Measurements from ENCODE around the gene PIP5K1B. TPM values are rescaled to one million over a fixed set of nuclear protein-coding genes. Genes with fewer than 3 reads are reported as not detected.
A peak's percentile ranks its signal among the peaks of the same experiment; 100 is the strongest.

Gene PIP5K1B
- total RNA-seq, 6 donors from 2014 or later, result 22.4 to 76.8 (median 47.2) TPM

DNA sequence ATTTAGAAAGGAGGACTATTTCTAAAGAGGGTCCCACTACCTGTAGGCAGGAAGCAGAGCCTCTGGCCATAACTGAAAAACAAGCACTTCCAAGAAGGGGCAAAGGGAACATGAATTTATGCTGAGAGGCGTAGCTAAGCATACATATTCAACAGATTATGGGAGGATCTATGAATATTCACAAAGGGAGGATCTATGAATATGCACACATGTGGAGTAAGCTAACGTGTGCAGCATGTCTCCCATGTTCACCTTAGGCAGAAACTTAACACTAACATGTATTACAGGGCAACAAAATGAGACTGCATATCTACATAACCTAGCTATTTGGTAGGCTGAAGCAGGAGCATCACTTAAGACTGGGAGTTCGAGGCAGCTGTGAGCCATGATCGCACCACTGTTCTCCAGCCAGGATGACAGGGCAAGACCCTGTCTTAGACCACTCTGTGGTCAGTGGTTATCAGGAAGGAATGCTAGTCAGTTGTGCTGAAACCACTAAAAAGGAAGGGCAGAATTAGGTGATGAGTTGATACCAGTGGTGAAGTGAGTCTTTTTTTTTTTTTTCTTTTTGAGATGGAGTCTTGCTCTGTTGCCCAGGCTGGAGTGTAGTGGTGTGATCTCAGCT, 351.3 kb downstream of the PIP5K1B start:
- H3K9me3 ChIP-seq, result no peaks in the 10 kb centered on the region
- 92 to 97% methylated on average over 4 of the region's 4 CpGs for WGBS, 2 donors

DNA sequence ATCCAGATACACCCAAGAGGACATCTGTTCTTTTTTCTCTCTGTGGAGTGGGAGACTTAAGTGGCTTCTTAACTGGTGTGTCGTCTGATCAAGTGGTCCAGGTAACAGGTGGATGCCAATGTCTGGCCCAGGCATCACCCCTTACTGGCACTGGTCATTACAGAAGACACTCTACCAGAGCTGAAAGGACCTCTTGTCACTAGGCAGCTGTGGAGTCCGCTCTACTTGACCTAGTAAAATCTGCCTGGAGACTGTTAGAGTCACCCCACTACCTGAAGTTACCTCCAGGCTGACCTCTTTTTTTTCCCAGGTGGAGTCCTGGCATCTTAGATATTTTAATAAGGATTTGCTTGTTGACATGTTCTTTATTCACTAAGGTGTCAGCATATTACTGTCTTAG, 353.1 kb downstream of the PIP5K1B start:
- Histone ChIP-seq H3K4me3 (no peak overlapping the region), H3K9me3 (no peaks in the 10 kb centered on the region), H3K4me1 (peaks cover 0 to 15% (median 8%) of the 10 kb centered on the region in 4 donors), H3K27ac (no peak overlapping the region), H3K27me3 (no peaks in the 10 kb centered on the region), H3K36me3 (peaks cover 0 to 4% (median 0%) of the 10 kb centered on the region in 4 donors)
- ATAC-seq (ENCODE audit: low FRiP score in 2 of 2) (peak in 1 of 2 donors; percentile 29), DNase-seq (peak in 1 of 2 donors; percentile 33)
- TF ChIP-seq, protein P1, sequence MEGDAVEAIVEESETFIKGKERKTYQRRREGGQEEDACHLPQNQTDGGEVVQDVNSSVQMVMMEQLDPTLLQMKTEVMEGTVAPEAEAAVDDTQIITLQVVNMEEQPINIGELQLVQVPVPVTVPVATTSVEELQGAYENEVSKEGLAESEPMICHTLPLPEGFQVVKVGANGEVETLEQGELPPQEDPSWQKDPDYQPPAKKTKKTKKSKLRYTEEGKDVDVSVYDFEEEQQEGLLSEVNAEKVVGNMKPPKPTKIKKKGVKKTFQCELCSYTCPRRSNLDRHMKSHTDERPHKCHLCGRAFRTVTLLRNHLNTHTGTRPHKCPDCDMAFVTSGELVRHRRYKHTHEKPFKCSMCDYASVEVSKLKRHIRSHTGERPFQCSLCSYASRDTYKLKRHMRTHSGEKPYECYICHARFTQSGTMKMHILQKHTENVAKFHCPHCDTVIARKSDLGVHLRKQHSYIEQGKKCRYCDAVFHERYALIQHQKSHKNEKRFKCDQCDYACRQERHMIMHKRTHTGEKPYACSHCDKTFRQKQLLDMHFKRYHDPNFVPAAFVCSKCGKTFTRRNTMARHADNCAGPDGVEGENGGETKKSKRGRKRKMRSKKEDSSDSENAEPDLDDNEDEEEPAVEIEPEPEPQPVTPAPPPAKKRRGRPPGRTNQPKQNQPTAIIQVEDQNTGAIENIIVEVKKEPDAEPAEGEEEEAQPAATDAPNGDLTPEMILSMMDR (IDR thresholded peaks at IDR 0.05), result no peak
- TF ChIP-seq POLR2A (IDR thresholded peaks at IDR 0.05) (no peak), POLR2AphosphoS5 (IDR thresholded peaks at IDR 0.05) (peak in 1 of 2 donors; percentile 37), EP300 (IDR thresholded peaks at IDR 0.05) (peak in 2 of 4 donors; percentile 26 to 29)
- 70 to 84% methylated on average over 2 of the region's 2 CpGs for WGBS, 2 donors

More for the DNA sequence above, 351.3 kb downstream of the PIP5K1B start:
- H3K27ac ChIP-seq, result peak overlapping the region in 1 of 4 donors; percentile 35
- no peaks in the 10 kb centered on the region for H3K27me3 ChIP-seq
- H3K4me1 ChIP-seq, result peaks cover 0 to 15% (median 8%) of the 10 kb centered on the region in 4 donors
- H3K36me3 ChIP-seq, result peaks cover 0 to 4% (median 0%) of the 10 kb centered on the region in 4 donors
- H3K4me3 ChIP-seq, result no peak overlapping the region
- no peak for ATAC-seq (ENCODE audit: low FRiP score in 2 of 2)
- no peak for DNase-seq
- no peak for TF ChIP-seq POLR2A (IDR thresholded peaks at IDR 0.05)
- no peak for TF ChIP-seq POLR2AphosphoS5 (IDR thresholded peaks at IDR 0.05)
- no peak for TF ChIP-seq EP300 (IDR thresholded peaks at IDR 0.05)
- TF ChIP-seq, protein P1 (IDR thresholded peaks at IDR 0.05), result no peak

Small RNA genes within 50 kb of the gene (small RNA-seq; reads per million reads assigned to genes)
- gene RNU6-820P, result 0 reads per million in 4 donors

Other genes starting within 250 kb of the PIP5K1B start
- gene TMEM252, start 164.4 kb upstream of the PIP5K1B start, total RNA-seq, result not detected